NCI-H510A (cell line): ENCODE measurements around the gene HINT3.
A peak's percentile ranks its signal among the peaks of the same experiment; 100 is the strongest.
"Not testable (repeated sequence)": the region's sequence is repeated elsewhere in the genome, so short reads cannot be mapped to it uniquely, and the experiment has no call there.

ENCODE experiments used
- DNase-seq: peaks from one replicate; lab custom pipeline; 2025; lab: John Stamatoyannopoulos, UW

The HINT3 gene

GRCh38 chr6:125962900-125963497 is 6.4 kb downstream of the HINT3 start:
- no peak for DNase-seq

- DNase-seq, result no peak
These were observed 7.2 kb downstream of the HINT3 start for GRCh38 chr6:125963817-125964216.

- DNase-seq, result no peak
These were observed 10.0 kb downstream of the HINT3 start for GRCh38 chr6:125966569-125966968.

GRCh38 chr6:125968493-125968892 is 11.9 kb downstream of the HINT3 start:
- DNase-seq, result no peak

GRCh38 chr6:125970760-125971159 is 14.2 kb downstream of the HINT3 start:
- DNase-seq, result no peak

- not testable (repeated sequence) for DNase-seq
These were observed 15.9 kb downstream of the HINT3 start for GRCh38 chr6:125972478-125972877.

GRCh38 chr6:125974214-125974866 is 17.8 kb downstream of the HINT3 start:
- peak; percentile 4 for DNase-seq

- no peak for DNase-seq
These were observed 22.5 kb downstream of the HINT3 start for GRCh38 chr6:125979101-125979500.

- DNase-seq, result no peak
These were observed 25.1 kb downstream of the HINT3 start for GRCh38 chr6:125981571-125982185.

GRCh38 chr6:125983246-125983945 is 26.8 kb downstream of the HINT3 start:
- DNase-seq, result no peak

GRCh38 chr6:125984311-125984710 is 27.7 kb downstream of the HINT3 start:
- no peak for DNase-seq

GRCh38 chr6:125985522-125985921 is 29.0 kb downstream of the HINT3 start:
- no peak for DNase-seq

- DNase-seq, result no peak
These were observed 29.4 kb downstream of the HINT3 start for GRCh38 chr6:125985979-125986300.

GRCh38 chr6:125986301-125987025 is 29.9 kb downstream of the HINT3 start, which contains the start of gene TRMT11:
Gene TRMT11 (plus strand): TSS chr6:125986540. CDS start chr6:125986551, 11 bp downstream.
- peak; percentile 85 for DNase-seq

GRCh38 chr6:125987026-125987617 is 30.6 kb downstream of the HINT3 start:
- no peak for DNase-seq

GRCh38 chr6:125988280-125988679 is 31.7 kb downstream of the HINT3 start:
- DNase-seq, result no peak

GRCh38 chr6:125989631-125990030 is 33.1 kb downstream of the HINT3 start:
- no peak for DNase-seq

- no peak for DNase-seq
These were observed 35.1 kb downstream of the HINT3 start for GRCh38 chr6:125991653-125992052.

- no peak for DNase-seq
These were observed 38.3 kb downstream of the HINT3 start for GRCh38 chr6:125994670-125995488.

- DNase-seq, result no peak
These were observed 39.5 kb downstream of the HINT3 start for GRCh38 chr6:125995972-125996580.
